Measurements from ENCODE around the gene RBM19. TPM values are rescaled to one million over a fixed set of nuclear protein-coding genes. Genes with fewer than 3 reads are reported as not detected.
"Not testable (repeated sequence)": the region's sequence is repeated elsewhere in the genome, so short reads cannot be mapped to it uniquely, and the experiment has no call there.

The RBM19 gene
- total RNA-seq, 2 experiments from 2014 or later, result 41.7 to 42.6 TPM

DNA sequence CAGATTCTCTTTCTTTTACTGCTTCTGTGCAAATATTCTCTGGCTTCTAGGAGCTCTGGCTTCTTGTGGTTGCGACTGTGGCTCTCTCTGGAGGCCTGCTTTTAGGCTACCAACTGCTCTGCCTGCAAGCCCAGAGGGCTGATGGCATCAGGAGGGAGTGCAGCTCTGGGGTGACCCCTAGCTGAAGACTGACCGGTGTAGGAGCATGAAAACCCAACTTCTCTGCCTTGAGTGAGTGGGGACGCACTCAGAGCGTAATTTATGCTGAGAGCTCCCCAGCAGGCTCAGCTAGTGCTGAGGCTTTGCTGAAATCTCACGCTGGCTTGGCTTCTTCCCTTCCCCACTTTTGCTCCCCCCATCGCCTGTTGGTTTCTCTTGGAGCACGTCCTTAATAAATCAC is 29.9 kb upstream of the RBM19 start:
- H3K36me3 Mint-ChIP-seq, result no peaks in the 10 kb centered on the region
- POLR2A ChIA-PET, result no interaction called here
- H3K4me1 Mint-ChIP-seq, result peaks cover 4% of the 10 kb centered on the region
- ATAC-seq (ENCODE audit: low read depth) (no peak), DNase-seq (no peak)
- H3K9me3 Mint-ChIP-seq, result no peaks in the 10 kb centered on the region
- no peak overlapping the region for H3K27ac Mint-ChIP-seq
- H3K27me3 Mint-ChIP-seq, result peaks cover 18% of the 10 kb centered on the region
- no peak overlapping the region for H3K4me3 Mint-ChIP-seq

GRCh38 chr12:113994051-113994450 is 27.9 kb upstream of the RBM19 start:
- Mint-ChIP-seq H3K9me3 (no peaks in the 10 kb centered on the region), H3K27me3 (peaks cover 23% of the 10 kb centered on the region), H3K4me1 (peaks cover 4% of the 10 kb centered on the region), H3K36me3 (no peaks in the 10 kb centered on the region), H3K4me3 (no peak overlapping the region), H3K27ac (no peak overlapping the region)
- POLR2A ChIA-PET, result no interaction called here
- ATAC-seq (ENCODE audit: low read depth), result no peak
- no peak for DNase-seq

DNA sequence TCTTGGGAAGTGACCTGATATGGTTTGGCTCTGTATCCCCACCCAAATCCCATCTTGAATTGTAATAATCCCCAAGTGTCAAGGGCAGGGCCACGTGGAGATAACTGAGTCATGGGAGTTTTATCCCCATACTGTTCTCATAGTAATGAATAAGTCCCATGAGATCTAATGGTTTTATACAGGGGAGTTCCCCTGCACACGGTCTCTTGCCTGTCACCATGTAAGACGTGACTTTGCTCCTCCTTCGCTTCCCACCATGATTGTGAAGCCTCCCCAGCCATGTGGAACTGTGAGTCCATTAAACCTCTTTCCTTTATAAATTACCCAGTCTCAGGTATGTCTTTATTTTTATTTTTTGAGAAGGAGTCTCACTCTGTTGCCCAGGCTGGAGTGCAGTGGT is 26.6 kb upstream of the RBM19 start:
- H3K27me3 Mint-ChIP-seq, result peaks cover 25% of the 10 kb centered on the region
- POLR2A ChIA-PET; H3K36me3 Mint-ChIP-seq; H3K4me3 Mint-ChIP-seq; ATAC-seq (ENCODE audit: low read depth); H3K27ac Mint-ChIP-seq; H3K9me3 Mint-ChIP-seq; DNase-seq; H3K4me1 Mint-ChIP-seq: not testable (repeated sequence)

DNA sequence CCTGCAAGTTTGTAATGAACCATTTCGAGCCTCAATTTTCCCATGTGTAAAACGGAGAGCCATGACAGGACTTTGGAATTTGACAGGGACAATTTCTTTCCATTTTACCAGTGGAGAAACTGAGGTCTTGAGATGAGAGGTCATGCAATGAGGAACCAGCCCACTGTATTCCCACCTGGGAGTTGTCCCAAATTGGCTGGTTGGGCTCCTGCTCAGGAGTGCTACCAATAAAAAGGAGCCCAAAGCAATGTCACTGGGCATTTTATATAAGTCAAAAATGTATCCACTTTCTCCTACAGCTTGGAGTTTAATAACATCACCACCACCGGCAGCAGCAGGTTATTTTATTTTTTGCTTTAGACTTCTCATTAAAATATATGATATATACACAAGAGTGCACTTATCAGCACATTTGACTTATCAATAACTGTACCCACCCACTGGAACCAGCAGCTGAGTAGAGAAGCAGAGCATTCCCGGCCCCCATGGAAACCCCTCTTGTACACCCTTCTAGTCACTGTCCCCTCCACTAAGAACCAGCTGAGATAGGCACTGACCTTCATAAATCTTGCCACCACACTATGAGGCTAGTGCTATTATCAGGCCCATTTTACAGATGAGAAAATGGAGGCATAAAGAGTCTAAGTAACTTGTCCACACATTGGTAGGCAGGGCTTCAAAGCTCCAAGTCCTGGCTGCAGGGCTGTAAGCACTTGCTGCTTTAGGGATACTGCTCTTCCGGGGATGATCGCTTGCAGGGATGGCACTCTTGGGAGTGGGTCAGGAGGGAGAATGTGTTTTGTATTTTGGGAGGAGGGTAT is 25.3 kb upstream of the RBM19 start:
- DNase-seq, result no peak
- Mint-ChIP-seq H3K27ac (no peak overlapping the region), H3K9me3 (no peaks in the 10 kb centered on the region), H3K4me3 (no peak overlapping the region), H3K36me3 (no peaks in the 10 kb centered on the region), H3K4me1 (no peaks in the 10 kb centered on the region), H3K27me3 (peaks cover 17% of the 10 kb centered on the region)
- POLR2A ChIA-PET, result no interaction called here
- ATAC-seq (ENCODE audit: low read depth), result no peak

GRCh38 chr12:113990250-113991223 is 24.4 kb upstream of the RBM19 start:
- POLR2A ChIA-PET, result no interaction called here
- Mint-ChIP-seq H3K27me3 (peaks cover 17% of the 10 kb centered on the region), H3K27ac (no peak overlapping the region), H3K4me3 (no peak overlapping the region), H3K4me1 (no peaks in the 10 kb centered on the region), H3K36me3 (no peaks in the 10 kb centered on the region), H3K9me3 (no peaks in the 10 kb centered on the region)
- ATAC-seq (ENCODE audit: low read depth) (no peak), DNase-seq (no peak)

- Mint-ChIP-seq H3K36me3 (no peaks in the 10 kb centered on the region), H3K27me3 (peaks cover 11% of the 10 kb centered on the region), H3K9me3 (no peaks in the 10 kb centered on the region), H3K4me3 (no peak overlapping the region), H3K4me1 (no peaks in the 10 kb centered on the region), H3K27ac (no peak overlapping the region)
- DNase-seq, result no peak
- POLR2A ChIA-PET, result no interaction called here
- ATAC-seq (ENCODE audit: low read depth), result no peak
Observed at GRCh38 chr12:113988976-113989375, 22.9 kb upstream of the RBM19 start.

GRCh38 chr12:113988064-113988451 is 21.9 kb upstream of the RBM19 start:
- DNase-seq (no peak), ATAC-seq (ENCODE audit: low read depth) (no peak)
- Mint-ChIP-seq H3K27ac (no peak overlapping the region), H3K36me3 (no peaks in the 10 kb centered on the region), H3K9me3 (no peaks in the 10 kb centered on the region), H3K27me3 (peaks cover 15% of the 10 kb centered on the region), H3K4me3 (no peak overlapping the region), H3K4me1 (no peaks in the 10 kb centered on the region)
- POLR2A ChIA-PET, result no interaction called here

DNA sequence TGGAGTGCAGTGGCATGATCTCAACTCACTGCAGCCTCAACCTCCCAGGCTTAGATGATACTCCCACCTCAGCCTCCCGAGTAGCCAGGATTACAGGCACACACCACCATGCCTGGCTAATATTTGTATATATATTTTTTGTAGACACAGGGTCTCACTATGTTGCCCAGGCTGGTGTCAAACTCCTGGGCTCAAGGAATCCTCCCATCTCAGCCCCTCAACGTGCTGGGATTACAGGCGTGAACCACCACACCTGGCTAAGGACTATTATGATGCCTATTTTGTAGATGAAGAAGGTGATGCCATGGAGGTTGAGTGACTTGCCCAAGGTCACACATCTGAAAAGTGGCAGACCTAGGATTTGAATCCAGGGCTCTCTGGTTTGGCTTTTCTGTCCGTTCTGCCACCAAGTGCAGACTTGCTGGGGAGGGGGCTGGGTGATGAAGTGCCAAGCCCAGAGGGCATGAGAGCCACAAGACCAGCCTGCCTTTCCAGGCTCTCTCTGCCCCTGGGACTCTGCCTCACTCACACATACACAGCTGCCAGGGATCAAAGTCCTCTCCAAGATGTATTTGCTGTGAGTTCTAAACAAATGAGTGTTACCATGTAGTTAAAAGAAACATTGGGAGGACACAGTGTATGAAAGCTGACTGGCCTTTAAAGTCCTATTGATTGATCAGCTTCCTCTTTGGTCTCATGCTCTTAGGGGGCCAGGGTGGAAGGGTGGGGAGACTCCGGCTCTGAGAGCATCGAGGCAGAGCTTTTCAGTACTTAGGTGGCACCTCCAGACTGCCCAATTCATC is 21.3 kb upstream of the RBM19 start:
- DNase-seq (no peak), ATAC-seq (ENCODE audit: low read depth) (no peak)
- H3K36me3 Mint-ChIP-seq, result no peaks in the 10 kb centered on the region
- POLR2A ChIA-PET, result no interaction called here
- no peak overlapping the region for H3K4me3 Mint-ChIP-seq
- no peak overlapping the region for H3K27ac Mint-ChIP-seq
- no peaks in the 10 kb centered on the region for H3K9me3 Mint-ChIP-seq
- H3K4me1 Mint-ChIP-seq, result no peaks in the 10 kb centered on the region
- H3K27me3 Mint-ChIP-seq, result peaks cover 15% of the 10 kb centered on the region

GRCh38 chr12:113984464-113984863 is 18.3 kb upstream of the RBM19 start:
- H3K9me3 Mint-ChIP-seq, result no peaks in the 10 kb centered on the region
- H3K27me3 Mint-ChIP-seq, result peaks cover 14% of the 10 kb centered on the region
- no peak overlapping the region for H3K27ac Mint-ChIP-seq
- DNase-seq (no peak), ATAC-seq (ENCODE audit: low read depth) (no peak)
- no peaks in the 10 kb centered on the region for H3K36me3 Mint-ChIP-seq
- peaks cover 2% of the 10 kb centered on the region for H3K4me1 Mint-ChIP-seq
- H3K4me3 Mint-ChIP-seq, result no peak overlapping the region
- POLR2A ChIA-PET, result interaction anchor here (0.6 kb wide), 1 partner anchor 1080 kb away, joined by 3 read pairs; no protein-coding TSS in a partner anchor

- POLR2A ChIA-PET, result interaction anchor here (0.6 kb wide), 1 partner anchor 1081 kb away, joined by 3 read pairs; no protein-coding TSS in a partner anchor
- no peaks in the 10 kb centered on the region for H3K36me3 Mint-ChIP-seq
- no peak overlapping the region for H3K4me3 Mint-ChIP-seq
- peaks cover 8% of the 10 kb centered on the region for H3K27me3 Mint-ChIP-seq
- no peak overlapping the region for H3K27ac Mint-ChIP-seq
- no peak for ATAC-seq (ENCODE audit: low read depth)
- peaks cover 2% of the 10 kb centered on the region for H3K4me1 Mint-ChIP-seq
- DNase-seq, result no peak
- H3K9me3 Mint-ChIP-seq, result no peaks in the 10 kb centered on the region
Observed at GRCh38 chr12:113983777-113984448, 17.8 kb upstream of the RBM19 start.

GRCh38 chr12:113983265-113983664 is 17.1 kb upstream of the RBM19 start:
- Mint-ChIP-seq H3K36me3 (no peaks in the 10 kb centered on the region), H3K4me3 (no peak overlapping the region), H3K9me3 (no peaks in the 10 kb centered on the region), H3K27me3 (peaks cover 7% of the 10 kb centered on the region), H3K4me1 (peaks cover 2% of the 10 kb centered on the region), H3K27ac (no peak overlapping the region)
- ATAC-seq (ENCODE audit: low read depth) (no peak), DNase-seq (no peak)
- POLR2A ChIA-PET, result no interaction called here

DNA sequence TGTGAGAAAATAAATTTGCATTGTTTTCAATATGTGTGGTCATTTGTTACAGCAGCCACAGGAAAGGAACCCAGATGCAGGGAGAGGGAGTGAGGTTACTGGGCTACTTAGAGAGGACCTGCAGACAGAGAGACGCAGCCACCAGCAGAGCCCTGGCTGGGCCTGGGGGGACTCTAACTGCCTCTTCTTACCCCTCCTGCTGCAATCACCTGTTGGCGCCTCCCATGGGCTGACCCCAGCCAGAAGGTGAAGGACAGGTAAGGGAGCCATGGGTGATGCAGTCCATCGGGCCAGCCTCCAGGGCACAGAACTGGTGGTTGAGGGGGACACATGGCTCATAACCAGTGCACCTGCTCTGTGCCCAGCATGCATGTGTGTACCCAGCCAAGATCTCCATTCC is 15.8 kb upstream of the RBM19 start:
- H3K4me1 Mint-ChIP-seq, result peaks cover 2% of the 10 kb centered on the region
- H3K4me3 Mint-ChIP-seq, result no peak overlapping the region
- POLR2A ChIA-PET, result no interaction called here
- DNase-seq (no peak), ATAC-seq (ENCODE audit: low read depth) (no peak)
- H3K9me3 Mint-ChIP-seq, result no peaks in the 10 kb centered on the region
- H3K36me3 Mint-ChIP-seq, result no peaks in the 10 kb centered on the region
- no peak overlapping the region for H3K27ac Mint-ChIP-seq
- peaks cover 7% of the 10 kb centered on the region for H3K27me3 Mint-ChIP-seq
